Stimulated activated CD4-positive, alpha-beta T cell treated with anti-CD3 and anti-CD28 coated beads, Interleukin-1b, Interleukin-23, amount 100 ng/mL, for 48 hours (primary cell): Measurements from ENCODE around the gene TNIP1.
A peak's percentile ranks its signal among the peaks of the same experiment; 100 is the strongest.

Experiments
- DNase-seq: peaks from one replicate; pipeline ENCODE4 v3.0.0-alpha.2; 2020

The TNIP1 gene

DNA sequence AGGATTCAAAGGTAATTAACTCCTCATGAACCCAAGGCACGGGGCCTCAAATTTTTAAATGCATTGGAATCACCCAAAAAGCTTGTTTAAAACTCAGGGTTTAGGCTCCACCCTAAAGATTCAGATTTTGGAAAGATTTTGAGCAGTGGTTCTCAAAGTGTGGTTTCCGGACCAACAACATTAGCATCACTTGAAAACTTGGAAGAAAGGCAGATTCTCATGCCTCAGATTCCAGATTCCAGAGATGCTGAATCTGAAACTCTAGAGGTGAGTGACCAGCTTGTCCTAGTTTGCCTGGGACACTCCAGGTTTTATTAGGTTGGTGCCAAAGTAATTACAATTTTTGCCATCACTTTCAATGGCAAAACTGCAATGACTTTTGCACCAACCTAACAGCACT lies 24.7 kb upstream of the TNIP1 start:
- no peak for DNase-seq

DNA sequence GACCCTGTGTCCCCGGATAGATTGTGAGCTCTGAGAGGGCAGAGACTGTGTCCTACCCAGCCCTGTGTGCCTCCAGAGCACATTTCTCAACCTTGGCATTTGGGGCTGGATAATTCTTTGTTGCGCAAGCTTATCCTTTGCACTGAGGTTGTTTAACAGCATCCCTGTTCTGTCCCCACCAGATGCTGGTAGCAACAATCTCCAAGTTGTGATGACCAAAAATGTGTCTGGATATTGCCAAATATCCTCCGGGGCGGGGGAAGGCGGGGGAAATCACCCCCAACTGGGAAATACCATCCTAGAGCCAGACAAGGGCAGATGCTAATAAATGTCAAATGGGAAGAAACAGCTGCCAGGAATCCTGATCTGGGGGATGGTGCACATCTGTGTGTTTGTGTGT lies 24.0 kb upstream of the TNIP1 start:
- DNase-seq = no peak

DNA sequence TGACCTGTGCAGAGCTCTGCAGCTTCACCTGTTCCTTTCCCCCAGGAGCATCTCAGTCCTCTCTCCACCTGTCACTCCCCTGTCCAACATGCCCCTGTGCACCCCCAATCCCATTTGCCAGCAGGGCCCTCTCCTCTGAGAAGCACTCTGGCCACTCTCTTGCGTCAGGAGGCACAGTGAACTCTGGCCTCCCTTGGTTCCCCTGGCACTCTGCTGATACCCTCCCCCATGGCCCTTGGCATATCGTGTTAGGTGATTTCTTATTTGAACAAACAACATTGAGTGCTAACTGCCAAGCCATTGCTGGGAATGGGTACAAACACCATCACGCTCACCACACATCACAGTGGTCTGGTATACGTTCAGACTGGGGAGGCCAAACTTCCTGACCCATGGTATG lies 20.9 kb upstream of the TNIP1 start:
- no peak for DNase-seq

DNA sequence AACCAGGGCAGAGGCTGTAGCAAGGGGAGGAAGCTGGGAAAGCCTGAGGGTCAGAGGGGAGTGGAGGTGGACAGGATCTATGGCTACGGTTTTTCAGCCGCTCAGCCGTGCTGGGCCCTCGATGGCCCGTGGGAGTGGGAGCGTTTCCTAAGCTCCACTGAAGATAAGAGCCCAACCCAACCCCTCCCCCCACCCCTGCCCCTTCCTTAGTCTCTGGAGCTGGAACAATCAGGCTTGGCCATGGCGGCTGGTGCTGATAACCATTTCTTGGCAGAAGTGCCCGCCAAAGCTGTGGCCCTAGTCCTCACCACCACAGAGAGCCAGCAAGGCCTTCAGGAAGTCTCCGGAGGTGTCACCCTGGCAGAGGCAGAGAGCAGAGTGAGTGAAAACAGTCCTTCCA lies 20.3 kb upstream of the TNIP1 start:
- no peak for DNase-seq

DNA sequence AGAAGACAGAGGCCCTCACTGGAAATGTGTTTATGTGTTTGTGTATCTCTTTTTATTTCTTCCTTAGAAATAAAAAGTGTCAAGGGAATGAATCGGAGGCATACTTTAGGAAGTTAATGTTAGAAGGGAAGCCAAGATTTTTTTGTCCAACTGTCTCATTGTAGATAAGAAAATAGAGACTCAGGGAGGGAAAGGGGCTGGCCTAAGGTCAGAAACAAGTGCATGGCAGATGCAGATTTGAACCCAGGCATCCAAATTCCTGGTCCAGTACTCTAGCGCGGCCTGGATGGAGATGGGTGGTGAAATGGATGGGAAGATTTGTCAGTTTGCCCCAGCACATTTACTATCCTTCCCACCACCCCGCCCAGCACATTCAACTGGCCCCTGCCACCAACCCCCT lies 19.8 kb upstream of the TNIP1 start:
- no peak for DNase-seq

DNA sequence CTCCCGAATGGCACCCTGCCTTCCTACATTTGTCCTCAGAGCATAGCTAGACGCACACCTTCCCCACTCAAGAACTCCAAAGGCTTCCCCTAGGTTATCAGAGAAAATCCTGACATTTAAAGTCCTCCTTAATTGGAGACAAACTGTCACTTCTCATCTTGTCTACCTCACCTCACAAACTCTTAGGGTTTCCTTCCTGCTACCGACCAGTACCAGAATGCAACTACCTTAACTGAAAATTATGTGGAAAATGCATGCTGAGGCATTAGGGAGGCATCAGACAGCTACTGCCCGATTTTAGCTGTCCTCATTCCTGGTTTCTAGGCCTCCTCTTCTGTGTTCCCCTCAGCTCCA lies 17.9 kb upstream of the TNIP1 start:
- DNase-seq = no peak

DNA sequence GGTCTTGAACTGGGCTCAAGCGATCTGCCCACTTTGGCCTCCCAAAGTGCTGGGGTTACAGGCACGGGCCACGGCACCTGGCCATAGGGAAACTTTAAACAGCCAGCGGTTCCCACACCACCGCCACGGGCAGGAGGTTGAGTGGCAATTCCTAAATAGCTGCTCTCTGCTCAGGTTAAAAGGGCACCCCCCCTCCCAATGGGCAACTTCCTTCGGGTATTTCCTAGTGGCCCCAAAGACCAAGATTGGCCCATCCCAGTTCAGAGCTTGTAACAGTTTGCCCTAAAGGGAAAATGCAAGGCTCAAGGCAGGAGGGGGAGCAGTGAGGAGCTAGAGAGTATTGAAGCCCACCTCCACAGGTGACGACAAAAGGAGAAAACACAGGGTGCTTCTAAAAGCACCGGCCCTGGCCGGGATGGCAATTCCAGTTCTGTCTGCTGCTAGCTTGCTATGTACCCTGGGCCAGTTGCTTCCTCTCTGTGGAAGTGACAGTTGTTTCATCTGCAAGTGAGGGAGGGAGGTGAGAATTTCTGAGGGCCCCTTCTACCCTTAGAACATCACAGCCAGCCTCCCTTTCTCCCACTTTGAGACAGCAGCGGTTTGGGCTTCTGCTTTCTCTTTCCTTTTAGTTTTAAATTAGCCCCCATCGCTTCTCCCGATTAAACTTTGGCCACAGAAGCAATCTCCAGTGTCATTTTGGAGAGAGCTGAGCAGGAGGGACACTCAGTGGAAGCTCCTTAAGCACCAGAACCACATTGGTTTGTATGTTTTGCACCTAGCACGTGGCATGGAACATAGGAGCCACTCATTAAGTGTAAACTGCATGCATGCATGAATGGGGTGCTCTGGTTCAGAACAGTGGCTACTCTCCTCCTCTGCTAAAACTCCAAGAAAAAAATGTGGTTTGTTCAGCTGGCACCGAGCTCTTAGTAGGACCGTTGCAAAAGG lies 17.3 kb upstream of the TNIP1 start:
- peak; percentile 41 for DNase-seq

DNA sequence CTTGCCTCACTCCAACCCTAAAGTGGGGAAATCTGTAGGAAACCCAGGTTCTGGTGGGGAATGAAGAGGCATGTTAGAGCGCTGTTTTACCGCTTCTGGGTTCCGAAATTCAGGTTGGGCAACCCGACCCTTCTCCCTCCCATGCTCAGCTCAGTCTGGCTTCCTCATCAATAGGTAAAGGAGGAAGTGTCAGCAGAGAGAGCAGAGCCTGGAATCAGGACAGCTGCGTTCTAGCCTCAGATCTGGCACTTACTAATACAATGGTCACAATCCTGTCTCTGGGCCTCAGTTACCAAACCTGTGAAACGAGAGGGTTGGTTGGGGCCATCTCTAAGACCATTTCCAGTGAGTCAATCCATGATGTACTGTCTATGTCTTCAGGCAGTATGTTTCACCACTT lies 16.2 kb upstream of the TNIP1 start:
- DNase-seq = no peak

DNA sequence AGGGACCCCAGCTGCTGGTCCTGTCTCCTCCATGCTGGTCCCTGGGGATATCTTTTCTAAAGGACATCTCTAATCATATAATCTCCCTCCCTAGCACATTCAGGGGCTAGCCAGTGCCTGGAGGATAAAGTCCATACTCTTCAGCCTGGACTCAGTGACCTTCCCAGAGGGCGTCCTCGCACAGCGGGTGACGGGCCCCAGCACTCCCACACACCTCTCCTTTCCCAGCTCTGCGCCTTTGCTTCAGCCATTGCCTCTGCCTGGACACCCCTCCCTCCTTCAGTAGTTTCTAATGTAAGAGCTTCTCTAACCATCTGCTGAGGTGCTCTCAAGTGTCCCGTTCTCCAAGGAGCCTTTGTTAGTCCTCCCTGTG lies 15.2 kb upstream of the TNIP1 start:
- no peak for DNase-seq

DNA sequence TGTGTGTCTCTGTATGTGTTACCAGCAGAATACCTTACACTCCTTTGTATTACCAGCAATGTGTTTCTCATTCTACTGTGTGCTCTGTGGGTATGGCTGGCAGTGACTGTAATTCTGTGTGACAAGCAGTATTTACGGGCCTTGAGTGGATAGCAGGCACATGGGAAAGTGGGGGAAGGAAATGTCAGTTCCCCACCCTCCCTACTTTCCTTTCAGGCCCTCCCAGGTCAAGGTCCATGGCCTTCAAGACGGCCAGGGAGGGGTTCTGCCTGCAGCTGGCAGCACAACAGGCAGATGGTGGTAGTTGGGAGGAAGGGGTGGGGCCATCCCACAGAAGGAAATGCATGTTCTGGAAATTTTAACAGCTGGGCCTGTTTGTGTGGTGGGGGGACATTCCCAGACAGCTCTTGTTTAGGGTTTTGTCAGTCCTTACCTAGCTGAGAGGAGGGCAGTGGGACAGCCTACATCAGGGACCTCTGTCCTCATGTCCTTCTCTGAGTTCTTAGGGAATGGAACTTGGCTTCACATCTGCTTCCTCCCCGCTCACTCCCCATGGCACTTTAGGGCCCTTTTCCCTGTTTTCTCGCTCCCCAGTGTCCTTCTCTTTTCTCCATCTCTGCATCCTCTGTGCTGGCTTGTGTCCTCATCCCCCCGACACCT lies 14.6 kb upstream of the TNIP1 start:
- DNase-seq = no peak

DNA sequence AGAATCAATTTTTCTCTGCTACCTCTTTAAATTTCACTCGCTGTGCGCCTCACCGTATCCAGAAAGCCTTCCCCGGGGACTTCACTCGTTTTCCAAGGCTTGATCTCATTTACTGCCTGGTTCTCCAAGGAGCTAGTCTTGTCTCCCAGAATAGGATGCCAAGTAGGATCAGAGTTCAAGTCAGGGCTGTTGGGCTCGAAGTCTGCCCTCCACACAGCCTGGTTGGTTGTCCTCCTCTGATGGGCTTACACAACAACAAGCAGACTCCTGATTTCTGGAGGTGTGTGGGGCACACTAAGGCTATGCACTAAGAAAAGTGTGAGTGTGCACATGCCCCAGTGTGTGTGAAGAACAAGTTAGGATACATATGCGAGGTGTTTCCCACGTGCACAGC lies 14.0 kb upstream of the TNIP1 start:
- no peak for DNase-seq

DNA sequence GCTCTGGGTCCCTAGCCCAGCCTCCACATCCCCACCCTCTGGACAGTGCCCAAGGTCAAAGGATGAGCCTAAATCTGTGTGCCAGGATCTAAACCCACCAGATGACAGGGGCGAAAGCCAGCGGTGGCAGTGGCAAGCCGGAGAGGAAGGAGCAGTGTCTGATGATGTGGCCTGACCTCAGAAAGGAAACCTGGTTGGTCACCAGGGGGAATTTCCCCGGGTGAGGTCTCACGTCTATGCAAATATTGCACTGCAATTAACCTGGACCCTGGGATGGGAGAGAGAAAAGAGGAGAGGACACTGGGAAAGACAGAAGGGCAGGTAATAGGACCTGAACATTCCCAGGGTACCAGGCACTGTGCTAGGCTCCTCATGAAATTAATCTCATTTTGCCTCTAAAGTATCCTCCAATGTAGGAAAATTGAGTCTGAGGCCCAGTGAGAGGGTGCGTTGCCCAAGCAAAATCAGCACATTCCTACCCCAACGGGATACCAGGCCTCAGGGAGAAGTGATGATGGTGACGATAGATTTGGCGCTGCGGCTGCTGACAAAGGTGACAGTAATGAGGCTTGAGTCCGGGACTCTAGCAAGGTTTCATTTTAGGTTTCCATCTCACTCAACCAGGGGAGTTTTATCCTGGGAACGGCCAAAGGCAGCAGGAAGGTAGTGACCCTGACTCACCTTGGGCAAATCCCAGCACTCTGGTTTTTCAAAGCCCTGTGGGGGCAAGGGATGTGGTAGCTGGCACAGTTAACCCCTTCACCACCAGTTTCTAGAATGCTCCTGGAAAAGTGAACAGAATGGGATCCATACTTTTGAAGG lies 13.4 kb upstream of the TNIP1 start:
- DNase-seq = peak; percentile 73

DNA sequence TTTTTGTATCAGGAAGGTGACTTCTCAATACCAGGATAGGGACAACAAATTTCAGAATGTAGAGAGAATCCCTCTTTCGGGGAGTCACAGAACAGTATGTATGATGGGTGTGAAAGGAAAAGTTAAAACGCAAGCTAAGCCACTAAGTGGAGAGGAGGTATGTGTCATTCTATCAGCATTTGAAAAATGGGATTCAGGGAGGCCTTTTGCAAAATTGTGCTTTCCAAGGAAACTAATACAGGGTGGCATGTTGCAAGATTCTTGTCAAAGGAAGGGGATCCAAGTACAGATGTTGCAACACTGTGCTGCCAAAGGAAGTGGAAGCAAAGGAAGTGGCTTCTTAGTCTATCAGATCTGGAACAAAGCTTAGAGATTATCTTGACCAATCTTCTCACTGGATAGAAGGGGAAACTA lies 12.6 kb upstream of the TNIP1 start:
- no peak for DNase-seq

DNA sequence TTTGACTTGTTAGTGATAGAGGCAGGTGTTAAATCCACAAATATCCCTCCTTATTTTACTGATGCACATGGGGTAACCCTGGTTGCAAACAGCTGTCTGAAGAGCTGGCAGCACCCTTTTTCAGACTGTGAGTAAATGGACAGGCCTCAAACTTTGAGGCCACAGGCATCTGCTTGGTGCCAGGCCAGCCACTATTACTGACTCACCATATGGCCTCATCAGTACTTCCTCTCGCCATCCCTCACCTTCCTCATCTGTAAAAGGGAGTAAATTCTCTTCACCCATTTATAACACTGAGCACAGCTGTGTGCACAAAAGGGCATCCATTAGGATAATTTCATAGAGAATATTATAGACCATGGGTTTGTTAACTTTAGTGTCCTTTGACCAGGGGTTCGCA lies 11.9 kb upstream of the TNIP1 start:
- no peak for DNase-seq

DNA sequence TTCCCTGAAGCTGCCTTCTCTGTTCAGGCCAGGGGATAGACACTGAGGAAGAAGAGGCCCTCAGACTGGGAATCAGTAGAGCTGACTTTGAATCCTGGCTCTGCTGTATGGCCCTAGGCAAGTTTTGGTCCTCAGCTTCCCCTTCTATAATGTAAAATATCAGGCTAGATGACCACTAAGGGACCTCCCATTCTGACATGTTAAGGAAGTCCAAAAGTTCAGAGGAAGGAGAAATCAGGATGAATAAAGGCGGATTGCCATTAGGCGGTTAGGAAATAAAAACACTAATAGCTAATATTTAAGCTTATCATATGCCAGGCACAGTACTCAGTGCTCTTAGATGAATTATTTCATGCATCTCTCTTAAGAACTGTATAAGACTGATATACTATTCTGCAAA lies 8.9 kb upstream of the TNIP1 start:
- DNase-seq = no peak

DNA sequence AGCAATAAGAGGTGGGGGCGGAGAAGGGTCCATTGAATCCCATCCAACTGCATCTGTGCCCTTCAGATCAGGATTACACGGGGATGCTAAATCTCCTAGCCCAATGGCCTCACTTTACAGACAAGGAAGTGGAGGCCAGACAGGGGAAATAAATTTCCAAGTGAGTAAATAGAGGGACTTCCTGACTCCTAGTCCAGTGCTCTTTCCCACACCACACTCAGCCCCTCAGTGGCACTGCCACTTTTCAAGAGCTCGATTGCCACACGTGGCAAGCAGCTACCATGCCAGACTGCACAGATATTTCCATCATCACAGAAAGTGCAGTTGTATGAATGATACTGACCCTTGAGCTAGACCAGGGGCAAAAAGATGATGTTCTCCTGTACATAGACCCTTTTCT lies 8.2 kb upstream of the TNIP1 start:
- DNase-seq = no peak

DNA sequence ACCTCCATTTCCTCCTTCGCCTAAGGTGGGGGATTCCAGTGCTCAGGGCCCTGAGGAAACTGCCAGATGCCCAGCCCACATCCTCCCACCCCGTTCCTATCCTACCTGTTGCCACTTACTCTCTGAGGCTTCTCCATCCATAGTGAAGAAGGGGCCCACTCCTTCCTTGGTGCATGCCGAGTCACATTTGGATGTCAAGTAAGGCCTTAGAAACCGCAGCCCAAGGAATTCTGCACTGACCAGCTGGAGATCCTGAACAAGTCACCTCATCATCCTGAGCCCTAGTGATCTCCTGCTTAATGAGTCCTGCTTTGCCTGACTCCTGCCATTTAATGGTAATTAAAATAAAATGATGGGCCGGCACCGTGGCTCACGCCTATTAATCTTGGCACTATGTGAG lies 6.7 kb upstream of the TNIP1 start:
- DNase-seq = no peak

DNA sequence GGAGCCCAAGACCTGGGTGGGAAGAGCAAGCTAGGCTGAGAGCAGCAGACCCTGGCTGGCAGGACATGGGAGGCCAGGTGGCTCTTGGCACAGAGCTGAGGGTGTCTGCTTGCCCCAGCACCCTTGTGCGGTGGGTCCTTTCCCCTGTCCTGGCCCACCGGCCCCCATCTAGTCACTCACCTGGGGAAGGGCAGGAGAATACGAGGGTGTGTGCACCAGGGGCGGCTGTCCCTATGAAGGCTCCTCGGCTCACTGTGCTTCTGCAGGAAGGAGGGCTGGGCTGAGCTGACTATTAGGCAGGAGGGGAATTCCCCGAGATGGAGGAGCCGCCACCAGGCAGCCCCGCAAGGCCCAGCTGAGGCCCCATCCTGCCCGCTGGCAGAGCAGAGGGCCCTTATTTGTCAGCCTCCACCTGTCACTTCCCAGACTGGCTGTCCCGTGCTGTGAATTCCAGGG lies 6.1 kb upstream of the TNIP1 start:
- peak; percentile 73 for DNase-seq

DNA sequence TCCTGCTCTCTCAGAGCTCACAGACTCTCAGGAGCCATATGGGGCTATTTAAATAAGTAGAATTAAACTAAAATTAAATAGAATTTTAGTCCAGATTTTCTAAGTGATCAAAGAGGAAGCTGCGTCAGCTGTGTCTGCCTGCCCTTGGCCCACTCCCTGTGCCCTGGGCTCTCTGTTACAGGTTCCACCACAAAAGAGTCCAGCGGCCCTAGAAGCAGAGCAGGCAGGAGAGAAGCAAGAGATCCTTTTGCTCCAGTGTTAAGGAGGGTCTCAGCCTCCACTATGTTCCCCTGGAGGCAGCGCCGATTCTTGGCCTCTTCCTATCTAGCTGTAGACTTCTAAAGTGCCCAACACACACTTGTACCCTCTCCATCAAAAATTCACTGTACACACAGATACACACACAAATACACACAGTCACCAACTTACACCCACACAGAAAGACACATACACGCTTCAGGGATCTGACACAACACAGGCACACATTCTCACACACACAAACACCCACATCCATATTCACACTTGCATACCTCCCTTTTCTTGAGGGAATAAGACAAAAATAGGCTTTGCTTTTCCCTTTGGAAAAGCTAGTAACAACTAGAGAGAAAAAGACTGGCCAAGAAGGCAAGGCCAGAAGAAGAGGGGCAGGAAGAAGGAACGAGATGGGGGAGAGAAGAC lies 5.5 kb upstream of the TNIP1 start:
- no peak for DNase-seq

DNA sequence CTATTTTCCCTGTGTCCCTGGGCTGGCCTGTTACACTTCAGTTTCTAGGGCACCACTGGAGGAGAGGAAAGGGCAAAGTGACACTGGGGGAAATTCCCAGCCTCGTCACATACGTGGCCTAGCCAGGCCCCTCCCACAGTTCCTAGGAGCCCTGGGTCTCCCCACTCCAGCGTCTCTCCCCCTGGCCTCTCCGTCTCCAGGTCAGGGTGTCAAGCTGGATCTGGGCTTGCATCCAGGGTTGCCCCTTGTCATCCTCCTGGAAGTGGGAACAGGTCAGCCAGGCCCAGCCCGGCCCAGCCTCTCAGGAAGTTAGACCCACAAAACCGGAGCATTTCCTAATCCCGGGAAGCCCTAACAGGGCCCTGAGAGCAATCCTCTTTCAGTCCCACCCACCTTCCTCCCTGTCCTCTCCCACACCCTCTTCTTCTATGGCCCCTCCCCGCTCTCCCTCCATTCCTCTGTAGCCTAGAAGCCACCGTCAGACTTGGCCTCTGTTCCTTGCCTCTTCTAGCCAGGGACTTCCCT lies 4.7 kb upstream of the TNIP1 start:
- peak; percentile 47 for DNase-seq

DNA sequence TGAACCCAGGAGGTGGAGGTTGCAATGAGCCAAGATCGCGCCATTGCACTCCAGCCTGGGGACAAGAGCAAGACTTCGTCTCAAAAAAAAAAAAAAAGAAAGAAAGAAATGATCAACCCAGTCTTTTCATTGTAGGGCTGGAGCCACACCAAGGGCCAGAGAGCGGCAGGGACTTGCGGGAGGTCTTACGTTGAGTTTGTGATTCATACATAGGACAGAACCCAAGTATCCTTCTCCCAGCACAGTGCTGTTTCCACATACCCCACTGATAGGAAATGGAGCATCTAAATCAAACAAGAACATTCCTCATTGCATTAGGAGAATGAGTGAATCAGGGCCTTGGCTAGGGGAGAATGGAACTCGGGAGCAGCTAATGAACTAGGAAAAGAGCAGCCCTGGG lies 3.5 kb upstream of the TNIP1 start:
- no peak for DNase-seq

DNA sequence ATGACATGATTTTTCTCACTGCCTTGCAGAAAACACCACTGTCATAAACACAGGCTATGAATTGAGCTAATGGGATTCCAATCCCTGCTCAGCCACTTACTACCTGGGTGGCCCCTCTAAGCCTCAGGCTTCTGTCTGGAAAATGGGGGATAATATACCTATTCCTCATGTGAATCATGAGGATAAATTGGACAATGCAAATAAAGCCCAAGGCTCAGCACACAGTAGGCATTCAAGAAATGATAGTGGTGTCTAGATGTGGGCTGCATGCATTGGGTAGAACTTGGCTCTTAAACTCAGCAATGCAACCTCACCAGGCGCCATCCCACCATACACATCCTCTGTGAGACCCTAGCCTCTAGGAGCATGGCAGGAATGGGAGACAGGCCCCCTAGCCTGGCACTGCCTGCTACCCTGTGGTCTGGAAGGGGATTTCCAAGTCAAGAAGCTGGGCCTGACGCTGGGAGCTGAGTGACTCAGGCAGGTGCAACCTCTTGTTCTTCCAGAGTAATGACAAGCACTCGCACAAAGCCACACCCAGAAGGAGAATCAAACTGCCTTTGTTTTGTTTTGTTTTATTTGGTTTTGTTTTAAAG lies 2.3 kb upstream of the TNIP1 start:
- peak; percentile 84 for DNase-seq
